ENCODE measurements around the gene SECISBP2. TPM values are rescaled to one million over a fixed set of nuclear protein-coding genes. Genes with fewer than 3 reads are reported as not detected.

SECISBP2 gene
- total RNA-seq, 1 experiment from 2014 or later = 15.7 TPM

DNA sequence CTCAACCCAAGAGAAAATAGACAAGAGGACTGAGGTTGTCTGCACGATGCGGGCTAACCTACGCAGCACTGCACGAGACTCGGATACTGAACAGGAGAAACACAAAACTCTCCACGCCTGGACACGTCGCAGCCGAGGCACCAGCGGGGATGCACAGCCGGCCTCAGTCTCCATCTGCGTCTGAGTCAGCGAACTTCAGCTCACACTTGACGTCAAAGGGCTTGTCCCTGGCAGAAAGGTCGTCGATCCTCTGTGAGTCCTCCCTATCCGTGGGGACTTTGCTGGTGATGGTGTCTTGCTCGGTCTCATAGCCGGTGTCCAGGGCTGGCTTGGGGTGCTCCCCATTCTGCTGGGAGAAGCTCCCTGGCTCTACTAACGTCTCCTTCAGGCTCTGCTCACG is 60.2 kb downstream of the SECISBP2 start:
- Histone ChIP-seq H3K9me2 (replicated peaks; ENCODE audit: low read length) (no peaks in the 10 kb centered on the region), H3K4me2 (ENCODE audit: low read length) (no peak overlapping the region), H3K4me1 (ENCODE audit: insufficient read depth, low read length) (no peaks in the 10 kb centered on the region), H3K27me3 (ENCODE audit: low read length) (no peaks in the 10 kb centered on the region), H3K36me3 (ENCODE audit: low read depth, low read length) (no peaks in the 10 kb centered on the region), H2AFZ (ENCODE audit: low read length) (no peak overlapping the region), H3K79me2 (ENCODE audit: low read length) (no peaks in the 10 kb centered on the region), H3K4me3 (ENCODE audit: low read length) (no peak overlapping the region), H3F3A (ENCODE audit: low read length, unreplicated experiment) (no peaks in the 10 kb centered on the region), H3K9me3 (ENCODE audit: low read length) (no peaks in the 10 kb centered on the region), H3K9ac (ENCODE audit: low read length) (no peak overlapping the region), H4K20me1 (ENCODE audit: low read length) (no peaks in the 10 kb centered on the region), H3K27ac (ENCODE audit: low read length) (no peak overlapping the region)
- ATAC-seq (no peak), DNase-seq (no peak)
- TF ChIP-seq, protein P1, sequence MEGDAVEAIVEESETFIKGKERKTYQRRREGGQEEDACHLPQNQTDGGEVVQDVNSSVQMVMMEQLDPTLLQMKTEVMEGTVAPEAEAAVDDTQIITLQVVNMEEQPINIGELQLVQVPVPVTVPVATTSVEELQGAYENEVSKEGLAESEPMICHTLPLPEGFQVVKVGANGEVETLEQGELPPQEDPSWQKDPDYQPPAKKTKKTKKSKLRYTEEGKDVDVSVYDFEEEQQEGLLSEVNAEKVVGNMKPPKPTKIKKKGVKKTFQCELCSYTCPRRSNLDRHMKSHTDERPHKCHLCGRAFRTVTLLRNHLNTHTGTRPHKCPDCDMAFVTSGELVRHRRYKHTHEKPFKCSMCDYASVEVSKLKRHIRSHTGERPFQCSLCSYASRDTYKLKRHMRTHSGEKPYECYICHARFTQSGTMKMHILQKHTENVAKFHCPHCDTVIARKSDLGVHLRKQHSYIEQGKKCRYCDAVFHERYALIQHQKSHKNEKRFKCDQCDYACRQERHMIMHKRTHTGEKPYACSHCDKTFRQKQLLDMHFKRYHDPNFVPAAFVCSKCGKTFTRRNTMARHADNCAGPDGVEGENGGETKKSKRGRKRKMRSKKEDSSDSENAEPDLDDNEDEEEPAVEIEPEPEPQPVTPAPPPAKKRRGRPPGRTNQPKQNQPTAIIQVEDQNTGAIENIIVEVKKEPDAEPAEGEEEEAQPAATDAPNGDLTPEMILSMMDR (conservative IDR thresholded peaks at IDR 0.05; ENCODE audit: low read depth, low read length) = no peak
- TF ChIP-seq EZH2phosphoT487 (IDR thresholded peaks at IDR 0.05; ENCODE audit: borderline replicate concordance, low read length) (no peak), EZH2 (IDR thresholded peaks at IDR 0.05; ENCODE audit: low read length, unreplicated experiment) (no peak)
- POLR2A ChIA-PET (ENCODE audit: unreplicated experiment) = no interaction called here
- no TSS peak for BruUV-seq (replicated peaks)
- intact Hi-C loops (cut with micrococcal nuclease) = no loop called here
- CTCF ChIA-PET = no interaction called here

DNA sequence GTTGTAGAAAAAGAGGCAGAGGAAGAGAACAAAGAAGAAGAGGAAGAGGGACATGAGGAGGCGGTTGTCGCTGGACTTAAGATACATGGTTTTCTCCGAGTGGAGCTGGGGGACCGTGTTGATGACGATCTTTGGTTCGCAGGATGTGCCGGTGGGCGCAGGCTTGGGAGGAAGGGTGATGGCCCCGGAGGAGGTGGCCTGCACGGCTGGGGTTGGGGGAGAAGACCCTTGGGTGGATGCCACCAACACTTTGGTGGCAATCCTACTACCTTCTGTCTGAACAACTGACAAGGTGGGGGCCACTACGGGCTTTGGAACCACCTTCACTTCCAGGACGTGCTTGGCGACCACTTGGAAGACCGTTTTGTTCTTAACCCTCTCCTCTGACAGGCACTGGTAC is 60.7 kb downstream of the SECISBP2 start:
- H3K4me1 ChIP-seq (ENCODE audit: insufficient read depth, low read length) = no peaks in the 10 kb centered on the region

DNA sequence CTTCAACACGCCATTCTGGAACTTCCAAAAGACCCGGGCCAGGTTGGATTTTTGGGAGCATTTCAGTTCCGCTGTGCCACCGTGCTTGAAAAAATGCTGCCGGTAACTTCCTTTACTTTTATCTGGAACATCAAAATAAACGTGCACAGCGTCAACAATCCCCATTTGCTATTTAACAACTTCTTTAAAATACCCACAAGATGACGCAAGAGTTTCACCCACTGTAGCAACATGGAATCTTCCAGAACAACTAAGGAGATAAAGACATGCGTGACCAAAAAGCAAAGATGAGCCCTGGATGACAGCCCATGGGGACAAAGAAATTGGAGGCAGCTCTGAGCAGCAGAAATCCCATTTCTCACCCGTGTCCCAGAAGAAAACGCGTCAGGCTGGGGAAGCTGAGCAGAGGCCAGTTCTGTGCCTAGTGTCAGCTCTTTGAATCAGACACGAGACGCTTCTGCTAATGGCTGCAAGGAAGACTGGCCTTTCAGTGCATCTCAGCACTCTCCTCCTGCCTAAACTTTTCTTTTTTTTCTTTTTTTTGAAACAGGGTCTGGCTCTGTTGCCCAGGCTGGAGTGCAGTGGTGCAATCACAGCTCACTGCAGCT is 61.3 kb downstream of the SECISBP2 start:
- ChIA-PET POLR2A (ENCODE audit: unreplicated experiment) (no interaction called here), CTCF (no interaction called here)
- ATAC-seq = no peak

More for the DNA sequence above, 60.7 kb downstream of the SECISBP2 start:
- DNase-seq (no peak), ATAC-seq (no peak)
- TF ChIP-seq, protein P1 (conservative IDR thresholded peaks at IDR 0.05; ENCODE audit: low read depth, low read length) = no peak
- TF ChIP-seq EZH2 (IDR thresholded peaks at IDR 0.05; ENCODE audit: low read length, unreplicated experiment) (no peak), EZH2phosphoT487 (IDR thresholded peaks at IDR 0.05; ENCODE audit: borderline replicate concordance, low read length) (no peak)
- no peaks in the 10 kb centered on the region for H3K79me2 ChIP-seq (ENCODE audit: low read length)
- no peaks in the 10 kb centered on the region for H3K27me3 ChIP-seq (ENCODE audit: low read length)
- H3K27ac ChIP-seq (ENCODE audit: low read length) = no peak overlapping the region
- no TSS peak for BruUV-seq (replicated peaks)
- no peaks in the 10 kb centered on the region for H4K20me1 ChIP-seq (ENCODE audit: low read length)
- no peaks in the 10 kb centered on the region for H3K9me3 ChIP-seq (ENCODE audit: low read length)
- no peaks in the 10 kb centered on the region for H3K9me2 ChIP-seq (replicated peaks; ENCODE audit: low read length)
- no peaks in the 10 kb centered on the region for H3K36me3 ChIP-seq (ENCODE audit: low read depth, low read length)
- no peak overlapping the region for H2AFZ ChIP-seq (ENCODE audit: low read length)
- H3K4me2 ChIP-seq (ENCODE audit: low read length) = no peak overlapping the region
- POLR2A ChIA-PET (ENCODE audit: unreplicated experiment) = no interaction called here
- no peak overlapping the region for H3K4me3 ChIP-seq (ENCODE audit: low read length)
- no peaks in the 10 kb centered on the region for H3F3A ChIP-seq (ENCODE audit: low read length, unreplicated experiment)
- intact Hi-C loops (cut with micrococcal nuclease) = no loop called here
- CTCF ChIA-PET = no interaction called here
- H3K9ac ChIP-seq (ENCODE audit: low read length) = no peak overlapping the region

More for the DNA sequence above, 61.3 kb downstream of the SECISBP2 start:
- no peak for DNase-seq
- Histone ChIP-seq H3K4me1 (ENCODE audit: insufficient read depth, low read length) (no peaks in the 10 kb centered on the region), H3K9ac (ENCODE audit: low read length) (no peak overlapping the region), H3K36me3 (ENCODE audit: low read depth, low read length) (no peaks in the 10 kb centered on the region), H3K27me3 (ENCODE audit: low read length) (no peaks in the 10 kb centered on the region), H3K9me2 (replicated peaks; ENCODE audit: low read length) (no peaks in the 10 kb centered on the region), H3F3A (ENCODE audit: low read length, unreplicated experiment) (no peaks in the 10 kb centered on the region), H3K9me3 (ENCODE audit: low read length) (no peaks in the 10 kb centered on the region), H3K79me2 (ENCODE audit: low read length) (no peaks in the 10 kb centered on the region), H3K27ac (ENCODE audit: low read length) (no peak overlapping the region), H2AFZ (ENCODE audit: low read length) (no peak overlapping the region), H3K4me3 (ENCODE audit: low read length) (no peak overlapping the region), H3K4me2 (ENCODE audit: low read length) (no peak overlapping the region), H4K20me1 (ENCODE audit: low read length) (no peaks in the 10 kb centered on the region)
- intact Hi-C loops (cut with micrococcal nuclease) = no loop called here
- TF ChIP-seq, protein P1 (conservative IDR thresholded peaks at IDR 0.05; ENCODE audit: low read depth, low read length) = no peak
- TF ChIP-seq EZH2 (IDR thresholded peaks at IDR 0.05; ENCODE audit: low read length, unreplicated experiment) (no peak), EZH2phosphoT487 (IDR thresholded peaks at IDR 0.05; ENCODE audit: borderline replicate concordance, low read length) (no peak)
- no TSS peak for BruUV-seq (replicated peaks)

Measured in PC-3 (cell line).